ENCODE results near the gene USH2A. TPM values are rescaled to one million over a fixed set of nuclear protein-coding genes. Genes with fewer than 3 reads are reported as not detected.

Gene USH2A
- total RNA-seq, 3 donors from 2014 or later: not detected

DNA sequence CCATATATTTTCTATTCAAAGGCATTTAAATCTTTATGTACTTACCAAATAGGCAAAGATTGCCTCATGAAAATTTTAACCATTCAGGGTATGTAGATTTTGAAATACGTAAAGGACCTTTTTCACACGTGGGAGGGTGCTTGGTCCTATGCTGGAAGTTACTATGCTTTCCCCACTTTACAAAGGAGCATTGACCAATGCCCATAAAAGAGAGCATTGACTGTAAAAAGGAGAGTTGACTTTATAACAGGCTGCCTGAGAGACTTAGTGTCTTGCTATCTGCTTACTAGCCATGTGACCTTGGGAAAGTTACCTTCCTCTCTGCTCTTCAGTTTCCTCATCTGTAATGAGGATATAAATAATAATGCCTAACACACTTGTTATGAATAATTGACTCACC is 346.5 kb downstream of the USH2A start:
- no peak overlapping the region for H3K27ac ChIP-seq
- DNase-seq (ENCODE audit: low spot score in 2 of 2): no peak
- H3K9me3 ChIP-seq: no peaks in the 10 kb centered on the region
- H3K4me3 ChIP-seq: no peak overlapping the region
- TF ChIP-seq POLR2AphosphoS5 (IDR thresholded peaks at IDR 0.05) (no peak), CTCF (IDR thresholded peaks at IDR 0.05) (no peak), POLR2A (IDR thresholded peaks at IDR 0.05) (no peak)
- no peaks in the 10 kb centered on the region for H3K36me3 ChIP-seq
- H3K4me1 ChIP-seq: no peaks in the 10 kb centered on the region
- intact Hi-C loops (cut with DNase I; ENCODE audit: low total_unique reads): no loop called here
- H3K27me3 ChIP-seq: no peaks in the 10 kb centered on the region

DNA sequence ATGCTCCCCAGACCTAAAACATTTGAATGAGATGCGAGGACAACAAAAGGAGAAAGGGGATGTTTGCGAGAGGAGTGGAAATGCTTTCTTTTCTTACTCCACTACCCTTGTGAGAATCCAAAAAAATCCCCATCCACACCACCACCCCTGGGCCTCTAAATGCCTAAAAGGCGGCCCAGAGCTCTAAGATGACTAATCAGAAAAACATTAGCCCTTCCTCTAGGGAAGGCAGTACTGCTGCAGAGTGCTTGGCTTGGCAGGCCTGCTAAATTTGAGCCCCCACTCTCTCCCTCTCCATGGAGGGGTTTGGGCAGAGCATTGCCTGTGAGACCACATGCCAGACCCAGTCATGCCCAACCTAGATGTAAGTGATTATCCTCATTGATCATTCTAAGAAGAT is 347.9 kb downstream of the USH2A start:
- Histone ChIP-seq H3K4me1 (no peaks in the 10 kb centered on the region), H3K27ac (no peak overlapping the region), H3K9me3 (no peaks in the 10 kb centered on the region), H3K27me3 (no peaks in the 10 kb centered on the region), H3K4me3 (no peak overlapping the region), H3K36me3 (no peaks in the 10 kb centered on the region)
- TF ChIP-seq CTCF (IDR thresholded peaks at IDR 0.05) (no peak), POLR2A (IDR thresholded peaks at IDR 0.05) (no peak), POLR2AphosphoS5 (IDR thresholded peaks at IDR 0.05) (no peak)
- intact Hi-C loops (cut with DNase I; ENCODE audit: low total_unique reads): no loop called here
- DNase-seq (ENCODE audit: low spot score in 2 of 2): no peak

GRCh38 chr1:216073793-216074595 is 349.3 kb downstream of the USH2A start:
- Histone ChIP-seq H3K36me3 (no peaks in the 10 kb centered on the region), H3K4me3 (no peak overlapping the region), H3K27me3 (no peaks in the 10 kb centered on the region), H3K4me1 (no peaks in the 10 kb centered on the region), H3K27ac (no peak overlapping the region), H3K9me3 (no peaks in the 10 kb centered on the region)
- TF ChIP-seq POLR2A (IDR thresholded peaks at IDR 0.05) (no peak), CTCF (IDR thresholded peaks at IDR 0.05) (no peak), POLR2AphosphoS5 (IDR thresholded peaks at IDR 0.05) (no peak)
- DNase-seq (ENCODE audit: low spot score in 2 of 2): no peak
- intact Hi-C loops (cut with DNase I; ENCODE audit: low total_unique reads): no loop called here

GRCh38 chr1:216071262-216071661 is 352.0 kb downstream of the USH2A start:
- TF ChIP-seq POLR2AphosphoS5 (IDR thresholded peaks at IDR 0.05) (no peak), CTCF (IDR thresholded peaks at IDR 0.05) (no peak), POLR2A (IDR thresholded peaks at IDR 0.05) (no peak)
- H3K4me3 ChIP-seq: no peak overlapping the region
- H3K36me3 ChIP-seq: no peaks in the 10 kb centered on the region
- no peaks in the 10 kb centered on the region for H3K4me1 ChIP-seq
- no peaks in the 10 kb centered on the region for H3K27me3 ChIP-seq
- no peaks in the 10 kb centered on the region for H3K9me3 ChIP-seq
- H3K27ac ChIP-seq: no peak overlapping the region
- DNase-seq (ENCODE audit: low spot score in 2 of 2): no peak
- intact Hi-C loops (cut with DNase I; ENCODE audit: low total_unique reads): no loop called here

DNA sequence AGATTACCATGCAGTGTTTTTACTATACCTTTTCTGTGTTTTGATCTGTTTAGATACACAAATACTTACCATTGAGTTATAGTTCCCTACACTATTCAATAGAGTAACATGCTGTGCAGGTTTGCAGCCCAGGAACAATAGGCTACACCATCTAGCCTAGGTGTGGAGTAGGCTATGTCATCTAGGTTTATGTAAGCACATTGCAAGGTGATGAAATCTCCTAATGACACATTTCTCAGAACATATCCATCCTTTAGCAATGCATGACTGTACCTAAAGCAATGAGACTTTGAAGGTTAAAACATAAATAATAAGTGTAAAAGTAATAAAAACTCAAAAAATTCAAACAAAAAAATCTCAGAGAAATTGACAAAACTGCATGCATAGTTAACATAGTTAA is 358.6 kb downstream of the USH2A start:
- no peaks in the 10 kb centered on the region for H3K4me1 ChIP-seq
- no peaks in the 10 kb centered on the region for H3K9me3 ChIP-seq
- H3K36me3 ChIP-seq: no peaks in the 10 kb centered on the region
- TF ChIP-seq POLR2AphosphoS5 (IDR thresholded peaks at IDR 0.05): no peak
- TF ChIP-seq CTCF (IDR thresholded peaks at IDR 0.05): no peak
- no peak for TF ChIP-seq POLR2A (IDR thresholded peaks at IDR 0.05)
- intact Hi-C loops (cut with DNase I; ENCODE audit: low total_unique reads): no loop called here
- no peak overlapping the region for H3K4me3 ChIP-seq
- no peaks in the 10 kb centered on the region for H3K27me3 ChIP-seq
- DNase-seq (ENCODE audit: low spot score in 2 of 2): no peak
- H3K27ac ChIP-seq: no peak overlapping the region

Data from breast epithelium (tissue), 4 donors.